HepG2 (cell line): ENCODE data around the gene PRKAR1A. TPM values are rescaled to one million over a fixed set of nuclear protein-coding genes. Genes with fewer than 3 reads are reported as not detected.

Experiments used
- BCL6 ChIP-seq: IDR thresholded peaks from 2 replicates; pipeline ENCODE4 v1.6.1; 2016; ENCODE audit warnings: missing genetic modification reagents, missing compliant biosample characterization
- HMGA1 ChIP-seq: sonication (generic); formaldehyde crosslinking; conservative IDR thresholded peaks from 2 replicates; pipeline ENCODE4 v1.4.0; 2020; ENCODE audit warnings: missing genetic modification reagents
- ISX ChIP-seq: sonication (generic); formaldehyde crosslinking; conservative IDR thresholded peaks from 2 replicates; pipeline ENCODE4 v1.5.0; 2020; ENCODE audit warnings: missing genetic modification reagents
- JUN ChIP-seq: sonication (generic); formaldehyde crosslinking; IDR thresholded peaks from 2 replicates; pipeline ENCODE4 v1.4.0; 2020; ENCODE audit warnings: mild to moderate bottlenecking, missing genetic modification reagents
- KDM4B ChIP-seq: sonication (generic); formaldehyde crosslinking; IDR thresholded peaks from 2 replicates; pipeline ENCODE4 v1.4.0; 2020; ENCODE audit warnings: missing genetic modification reagents
- KLF13 ChIP-seq: sonication (generic); formaldehyde crosslinking; IDR thresholded peaks from 2 replicates; pipeline ENCODE4 v1.4.0; 2020; ENCODE audit warnings: mild to moderate bottlenecking, missing genetic modification reagents
- LRRFIP1 ChIP-seq: sonication (generic); formaldehyde crosslinking; conservative IDR thresholded peaks from 2 replicates; pipeline ENCODE4 v1.4.0; 2020; ENCODE audit warnings: missing genetic modification reagents
- NAIF1 ChIP-seq: sonication (generic); formaldehyde crosslinking; IDR thresholded peaks from 2 replicates; pipeline ENCODE4 v1.5.0; 2020; ENCODE audit warnings: mild to moderate bottlenecking, missing genetic modification reagents, borderline replicate concordance
- NR1H2 ChIP-seq: sonication (generic); formaldehyde crosslinking; IDR thresholded peaks from 2 replicates; pipeline ENCODE4 v1.8.1; 2022; ENCODE audit warnings: low read depth, missing genetic modification reagents, borderline replicate concordance
- SAFB2 ChIP-seq: sonication (generic); formaldehyde crosslinking; IDR thresholded peaks from 2 replicates; pipeline ENCODE4 v1.5.1; 2020; ENCODE audit warnings: missing genetic modification reagents, low read depth, mild to moderate bottlenecking, borderline replicate concordance
- SRY ChIP-seq: sonication (generic); formaldehyde crosslinking; IDR thresholded peaks from 2 replicates; pipeline ENCODE4 v1.8.0; 2022; ENCODE audit warnings: mild to moderate bottlenecking, missing genetic modification reagents
- TBL1XR1 ChIP-seq: fragments of 150-350 bp; IDR thresholded peaks from 2 replicates; pipeline ENCODE4 v1.6.1; 2014; ENCODE audit warnings: borderline replicate concordance, low read length; ENCODE audit not compliant: partially characterized antibody
- TBP ChIP-seq: sonication (generic); formaldehyde crosslinking; IDR thresholded peaks from 2 replicates; pipeline ENCODE4 v1.5.0; 2020; ENCODE audit warnings: missing genetic modification reagents
- TRIM24 ChIP-seq: sonication (generic); formaldehyde crosslinking; IDR thresholded peaks from 2 replicates; pipeline ENCODE4 v1.8.0; 2022; ENCODE audit warnings: mild to moderate bottlenecking, missing genetic modification reagents
- XBP1 ChIP-seq: sonication (generic); formaldehyde crosslinking; IDR thresholded peaks from 2 replicates; pipeline ENCODE4 v1.5.0; 2020; ENCODE audit warnings: missing genetic modification reagents
- ZNF263 ChIP-seq: sonication (generic); formaldehyde crosslinking; IDR thresholded peaks from 2 replicates; pipeline ENCODE4 v1.4.0; 2020; ENCODE audit warnings: missing genetic modification reagents
- ZNF264 ChIP-seq: sonication (generic); formaldehyde crosslinking; IDR thresholded peaks from 2 replicates; pipeline ENCODE4 v1.4.0; 2020; ENCODE audit warnings: missing genetic modification reagents
- ZNF468 ChIP-seq: sonication (generic); formaldehyde crosslinking; IDR thresholded peaks from 2 replicates; pipeline ENCODE4 v1.8.0; 2022; ENCODE audit warnings: mild to moderate bottlenecking, moderate library complexity, missing genetic modification reagents
- ZNF607 ChIP-seq: sonication (generic); formaldehyde crosslinking; IDR thresholded peaks from 2 replicates; pipeline ENCODE4 v1.5.1; 2020; ENCODE audit warnings: missing genetic modification reagents, mild to moderate bottlenecking, borderline replicate concordance
- ZNF775 ChIP-seq: sonication (generic); formaldehyde crosslinking; IDR thresholded peaks from 2 replicates; pipeline ENCODE4 v1.4.0; 2020; ENCODE audit warnings: missing genetic modification reagents, mild to moderate bottlenecking, moderate library complexity, borderline replicate concordance
- ZSCAN30 ChIP-seq: sonication (generic); formaldehyde crosslinking; IDR thresholded peaks from 2 replicates; pipeline ENCODE4 v1.5.0; 2020; ENCODE audit warnings: mild to moderate bottlenecking, missing genetic modification reagents
- polyA plus RNA-seq, 8 experiments: library from polyadenylated mRNA; depleted of rRNA in 3 of 8; stranded (reverse) in 7 of 8; unstranded in 1 of 8; fragments of >200 nt; fragmentation: Illumina TruSeq in 4 of 8; extraction: Trizol in 4 of 8; gene quantifications; 2 replicates each; pipeline versions ENCODE4 v1.2.1 to v1.2.3, GENCODE V29; 2011 to 2016; ENCODE audit warnings: low read depth in 4 of 8, missing spikeins in 1 of 8, mixed read lengths in 1 of 8; ENCODE audit not compliant: insufficient read depth in 1 of 8
- total RNA-seq, 5 experiments: library from RNA; depleted of rRNA; stranded (reverse); fragments of >200 nt; fragmentation: Illumina TruSeq; extraction: Trizol; gene quantifications; 2 replicates each; pipeline ENCODE4 v1.2.3, GENCODE V29; 2016; ENCODE audit warnings: low read depth in 1 of 5
- TF ChIP-seq, protein P1 (sequence below): sonication (generic); formaldehyde crosslinking; IDR thresholded peaks from 2 replicates; pipeline ENCODE4 v1.8.1; 2023; ENCODE audit warnings: mild to moderate bottlenecking, moderate library complexity, missing genetic modification reagents
- TF ChIP-seq, protein P2 (sequence below): IDR thresholded peaks from 2 replicates; pipeline ENCODE4 v1.6.1; 2016; ENCODE audit warnings: low read depth
- TF ChIP-seq, protein P3 (sequence below): IDR thresholded peaks from 2 replicates; pipeline ENCODE4 v1.6.1; 2016; ENCODE audit warnings: missing compliant biosample characterization, missing genetic modification reagents, borderline replicate concordance

Gene PRKAR1A
- total and polyA plus RNA-seq, 2 of the 13 experiments (the other 11 are each of a cell fraction or from before 2014, with no cell fraction given): 265 to 266 TPM

- TF ChIP-seq, protein P1, sequence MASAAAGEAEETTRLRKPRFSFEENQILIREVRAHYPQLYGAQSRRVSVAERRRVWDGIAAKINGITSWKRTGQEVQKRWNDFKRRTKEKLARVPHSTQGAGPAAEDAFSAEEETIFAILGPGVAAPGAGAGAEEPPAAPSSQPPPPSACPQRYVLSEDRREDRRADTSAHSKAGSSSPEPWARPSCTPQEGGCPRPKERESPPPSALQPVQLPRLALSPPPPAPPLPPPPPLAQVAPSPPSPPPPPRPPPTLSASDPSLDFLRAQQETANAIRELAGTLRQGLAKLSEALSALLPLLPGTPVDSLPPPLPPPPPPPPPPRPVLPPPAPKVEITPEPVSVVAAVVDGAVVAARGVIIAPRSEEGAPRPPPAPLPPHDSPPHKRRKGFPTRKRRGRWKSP (CRISPR knock-in tag): peak; percentile 59; the same call in 1 of the 2 replicates
- TF ChIP-seq XBP1 (no peak), LRRFIP1 (CRISPR knock-in tag) (no peak), TBP (CRISPR knock-in tag) (no peak), HMGA1 (CRISPR knock-in tag) (no peak), JUN (no peak), BCL6 (peak; percentile 40; the same call in 1 of the 2 replicates), TRIM24 (CRISPR knock-in tag) (no peak), ZNF468 (CRISPR knock-in tag) (no peak; the same call in 1 of the 2 replicates), ZSCAN30 (peak; percentile 95; the same call in 1 of the 2 replicates), ZNF263 (CRISPR knock-in tag) (peak; percentile 90), NAIF1 (CRISPR knock-in tag) (peak; percentile 82; the same call in 1 of the 2 replicates), ISX (no peak), ZNF775 (CRISPR knock-in tag) (no peak), KLF13 (CRISPR knock-in tag) (0 out of 2 replicates have a peak, but pooled peaks have one; percentile 44), KDM4B (no peak), SRY (CRISPR knock-in tag) (0 out of 2 replicates have a peak, but pooled peaks have one; percentile 31), ZNF264 (CRISPR knock-in tag) (no peak), SAFB2 (peak; percentile 83; the same call in 1 of the 2 replicates), TBL1XR1 (no peak), ZNF607 (CRISPR knock-in tag) (peak; percentile 31), NR1H2 (CRISPR knock-in tag) (no peak)
- TF ChIP-seq, protein P2, sequence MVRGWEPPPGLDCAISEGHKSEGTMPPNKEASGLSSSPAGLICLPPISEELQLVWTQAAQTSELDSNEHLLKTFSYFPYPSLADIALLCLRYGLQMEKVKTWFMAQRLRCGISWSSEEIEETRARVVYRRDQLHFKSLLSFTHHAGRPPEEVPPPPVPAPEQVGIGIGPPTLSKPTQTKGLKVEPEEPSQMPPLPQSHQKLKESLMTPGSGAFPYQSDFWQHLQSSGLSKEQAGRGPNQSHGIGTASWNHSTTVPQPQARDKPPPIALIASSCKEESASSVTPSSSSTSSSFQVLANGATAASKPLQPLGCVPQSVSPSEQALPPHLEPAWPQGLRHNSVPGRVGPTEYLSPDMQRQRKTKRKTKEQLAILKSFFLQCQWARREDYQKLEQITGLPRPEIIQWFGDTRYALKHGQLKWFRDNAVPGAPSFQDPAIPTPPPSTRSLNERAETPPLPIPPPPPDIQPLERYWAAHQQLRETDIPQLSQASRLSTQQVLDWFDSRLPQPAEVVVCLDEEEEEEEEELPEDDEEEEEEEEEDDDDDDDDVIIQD (CRISPR knock-in tag): no peak
- TF ChIP-seq, protein P3, sequence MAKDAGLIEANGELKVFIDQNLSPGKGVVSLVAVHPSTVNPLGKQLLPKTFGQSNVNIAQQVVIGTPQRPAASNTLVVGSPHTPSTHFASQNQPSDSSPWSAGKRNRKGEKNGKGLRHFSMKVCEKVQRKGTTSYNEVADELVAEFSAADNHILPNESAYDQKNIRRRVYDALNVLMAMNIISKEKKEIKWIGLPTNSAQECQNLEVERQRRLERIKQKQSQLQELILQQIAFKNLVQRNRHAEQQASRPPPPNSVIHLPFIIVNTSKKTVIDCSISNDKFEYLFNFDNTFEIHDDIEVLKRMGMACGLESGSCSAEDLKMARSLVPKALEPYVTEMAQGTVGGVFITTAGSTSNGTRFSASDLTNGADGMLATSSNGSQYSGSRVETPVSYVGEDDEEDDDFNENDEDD (CRISPR knock-in tag): 0 out of 2 replicates have a peak, but pooled peaks have one; percentile 25
These were observed 88.1 kb downstream of the PRKAR1A start (continued) for GRCh38 chr17:68600067-68600930.
